ENCODE measurements around the gene FHIT. TPM values are rescaled to one million over a fixed set of nuclear protein-coding genes. Genes with fewer than 3 reads are reported as not detected.

The FHIT gene
- total and polyA plus RNA-seq, 10 of the 15 experiments (the other 5 are each of a cell fraction or from before 2014, with no cell fraction given): 4.2 to 14.9 (median 9.4) TPM

- RAD21 ChIA-PET (ENCODE audit: unreplicated experiment): no interaction called here
- intact Hi-C loops (cut with micrococcal nuclease; ENCODE audit: unreplicated experiment): no loop called here
Observed at GRCh38 chr3:60226912-60227311, 1024.3 kb downstream of the FHIT start.

GRCh38 chr3:60225848-60226247 lies 1025.4 kb downstream of the FHIT start:
- DNase-seq (ENCODE audit: low read depth, low spot score) (peak; percentile 5), ATAC-seq (peak; percentile 31), FAIRE-seq (no peak)
- H3K36me3 ChIP-seq (ENCODE audit: control insufficient read depth in 2 of 2, insufficient read depth in 2 of 2, low read length in 1 of 2): no peaks in the 10 kb centered on the region
- intact Hi-C loops (cut with micrococcal nuclease; ENCODE audit: unreplicated experiment) (no loop called here), in situ Hi-C loops (cut with MboI) (no loop called here)
- ChIA-PET RAD21 (ENCODE audit: unreplicated experiment) (no interaction called here), SMC1A (ENCODE audit: uncharacterized antibody, unreplicated experiment) (no interaction called here), POLR2A (no interaction called here), CTCF (no interaction called here)
- no peaks in the 10 kb centered on the region for H4K20me1 ChIP-seq (ENCODE audit: control insufficient read depth, insufficient read depth)
- H3K9me3 ChIP-seq (replicated peaks; ENCODE audit: control insufficient read depth, insufficient read depth, low read length): no peaks in the 10 kb centered on the region
- no peak overlapping the region for H3K4me3 ChIP-seq
- no peak overlapping the region for H3K4me2 ChIP-seq (ENCODE audit: control insufficient read depth, insufficient read depth)
- no peaks in the 10 kb centered on the region for H3K27me3 ChIP-seq (replicated peaks in 1 of 2; ENCODE audit: control insufficient read depth in 2 of 2, insufficient read depth in 2 of 2, low read length in 1 of 2)
- WGBS (ENCODE audit: insufficient coverage, insufficient replicate concordance, low lambda C conversion rate, missing lambda C conversion rate): 18% methylated on average over 3 of the region's 3 CpGs
- no TSS peak for BruUV-seq (replicated peaks)
- H3K9ac ChIP-seq (ENCODE audit: control insufficient read depth, insufficient read depth, low read length): no peak overlapping the region
- no peak overlapping the region for H3K27ac ChIP-seq (ENCODE audit: control insufficient read depth, insufficient read depth)
- H2AFZ ChIP-seq (ENCODE audit: control insufficient read depth, low read depth, low read length): no peak overlapping the region
- no peaks in the 10 kb centered on the region for H3K4me1 ChIP-seq (ENCODE audit: control insufficient read depth, insufficient read depth, low read length)
- H3K79me2 ChIP-seq (ENCODE audit: control insufficient read depth, insufficient read depth, low read length): no peaks in the 10 kb centered on the region
- TF ChIP-seq ZBTB33 (IDR thresholded peaks at IDR 0.05): no peak
- no peak for TF ChIP-seq BCLAF1 (IDR thresholded peaks at IDR 0.05)
- TF ChIP-seq JUNB (IDR thresholded peaks at IDR 0.05): no peak
- no peak for TF ChIP-seq MLLT1 (IDR thresholded peaks at IDR 0.05)
- TF ChIP-seq SKIL (IDR thresholded peaks at IDR 0.05; ENCODE audit: low read depth, poor library complexity, severe bottlenecking): no peak
- TF ChIP-seq ZZZ3 (IDR thresholded peaks at IDR 0.05; ENCODE audit: control insufficient read depth, insufficient read length, low read depth): no peak
- no peak for TF ChIP-seq HCFC1 (IDR thresholded peaks at IDR 0.05; ENCODE audit: low read length)

More at GRCh38 chr3:60226912-60227311, 1024.3 kb downstream of the FHIT start:
- no peak for ATAC-seq
- Histone ChIP-seq H3K27ac (ENCODE audit: control insufficient read depth, insufficient read depth) (no peak overlapping the region), H4K20me1 (ENCODE audit: control insufficient read depth, insufficient read depth) (no peaks in the 10 kb centered on the region), H2AFZ (ENCODE audit: control insufficient read depth, low read depth, low read length) (no peak overlapping the region), H3K79me2 (ENCODE audit: control insufficient read depth, insufficient read depth, low read length) (no peaks in the 10 kb centered on the region), H3K27me3 (replicated peaks in 1 of 2; ENCODE audit: control insufficient read depth in 2 of 2, insufficient read depth in 2 of 2, low read length in 1 of 2) (no peaks in the 10 kb centered on the region), H3K36me3 (ENCODE audit: control insufficient read depth in 2 of 2, insufficient read depth in 2 of 2, low read length in 1 of 2) (no peaks in the 10 kb centered on the region), H3K9ac (ENCODE audit: control insufficient read depth, insufficient read depth, low read length) (no peak overlapping the region), H3K4me2 (ENCODE audit: control insufficient read depth, insufficient read depth) (no peak overlapping the region), H3K4me3 (no peak overlapping the region), H3K4me1 (ENCODE audit: control insufficient read depth, insufficient read depth, low read length) (no peaks in the 10 kb centered on the region), H3K9me3 (replicated peaks; ENCODE audit: control insufficient read depth, insufficient read depth, low read length) (no peaks in the 10 kb centered on the region)
- in situ Hi-C loops (cut with MboI): no loop called here
- CTCF ChIA-PET: interaction anchor here (2.0 kb wide), 1 partner anchor 13 kb away, joined by 4 read pairs; no protein-coding TSS in a partner anchor
- TF ChIP-seq FOXM1 (IDR thresholded peaks at IDR 0.05; ENCODE audit: low read depth, low read length) (no peak), IKZF2 (IDR thresholded peaks at IDR 0.05) (peak; percentile 11 to 22; a peak in 1 of 4 replicates), STAT3 (IDR thresholded peaks at IDR 0.05; ENCODE audit: low read depth, low read length) (no peak), IKZF1 (conservative IDR thresholded peaks at IDR 0.05) (0 out of 2 replicates have a peak, but pooled peaks have one; percentile 19), RUNX3 (IDR thresholded peaks at IDR 0.05; ENCODE audit: low read length) (peak; percentile 56; the same call in 1 of the 2 replicates)
- DNase-seq (ENCODE audit: low read depth, low spot score): no peak
- BruUV-seq (replicated peaks): no TSS peak
- no peak for FAIRE-seq
- 55% methylated on average over 2 of the region's 2 CpGs for WGBS (ENCODE audit: insufficient coverage, insufficient replicate concordance, low lambda C conversion rate, missing lambda C conversion rate)
- SMC1A ChIA-PET (ENCODE audit: uncharacterized antibody, unreplicated experiment): no interaction called here
- POLR2A ChIA-PET: no interaction called here
